Lower leg skin (tissue), 4 donors: ENCODE data around the gene ZFAND3. TPM values are rescaled to one million over a fixed set of nuclear protein-coding genes. Genes with fewer than 3 reads are reported as not detected.

Source experiments
- DNase-seq, 2 donors: peaks; one replicate each; pipeline ENCODE4 v3.0.0-alpha.2; 2019; ENCODE audit warnings: low spot score in 2 of 2
- H3K4me3 ChIP-seq: fragments of 200-600 bp; sonication (generic); 2 replicates; pipeline ENCODE4 v1.5.1; 2017; ENCODE audit warnings: mild to moderate bottlenecking, low read depth; ENCODE audit not compliant: poor library complexity, severe bottlenecking
- CTCF ChIP-seq, 3 donors: fragments of 450-650 bp; IDR thresholded peaks; one replicate each; pipeline ENCODE4 v1.5.1; 2016; ENCODE audit warnings: antibody characterized with exemption in 3 of 3, mild to moderate bottlenecking in 3 of 3, moderate library complexity in 2 of 3
- POLR2A ChIP-seq, 2 donors: fragments of 450-650 bp; IDR thresholded peaks; one replicate each; pipeline ENCODE4 v1.6.1; 2016 to 2017; ENCODE audit warnings: antibody characterized with exemption in 2 of 2, mild to moderate bottlenecking in 1 of 2, moderate library complexity in 1 of 2
- WGBS, 2 donors: methylation state at CpG; one replicate each; pipeline ENCODE4 v1.1.5; 2018; 5-methylcytosine and 5-hydroxymethylcytosine counted together
- intact Hi-C: fragments of 100-400 bp; cut with DNase I; formaldehyde crosslinking; loops from one replicate; pipeline ENCODE4 v1.15.0; 2023; ENCODE audit warnings: low total_unique reads
- total RNA-seq, 4 donors: library from RNA; depleted of rRNA; stranded (reverse); fragments of >200 nt; gene quantifications; one replicate each; pipeline ENCODE4 v1.1.0, GENCODE V29; 2016

The ZFAND3 gene
- total RNA-seq, 4 donors from 2014 or later, result 26.3 to 40.8 (median 30.3) TPM

GRCh38 chr6:37920667-37921066, 101.1 kb downstream of the ZFAND3 start:
- TF ChIP-seq POLR2A (IDR thresholded peaks at IDR 0.05) (no peak), CTCF (IDR thresholded peaks at IDR 0.05) (no peak)
- DNase-seq, result no peak
- WGBS, 2 donors, result 58 to 63% methylated on average over 2 of the region's 2 CpGs
- no peak overlapping the region for H3K4me3 ChIP-seq
- intact Hi-C loops, result no loop called here

GRCh38 chr6:37922563-37922962, 103.0 kb downstream of the ZFAND3 start:
- intact Hi-C loops, result no loop called here
- DNase-seq, result no peak
- TF ChIP-seq CTCF (IDR thresholded peaks at IDR 0.05) (no peak), POLR2A (IDR thresholded peaks at IDR 0.05) (no peak)
- WGBS, 2 donors, result 92% methylated on average over 1 of the region's 1 CpG
- H3K4me3 ChIP-seq, result no peak overlapping the region

- intact Hi-C loops, result no loop called here
- no peak for TF ChIP-seq CTCF (IDR thresholded peaks at IDR 0.05)
- TF ChIP-seq POLR2A (IDR thresholded peaks at IDR 0.05), result no peak
- no peak for DNase-seq
- no peak overlapping the region for H3K4me3 ChIP-seq
Measured at GRCh38 chr6:37923514-37923913, 104.0 kb downstream of the ZFAND3 start.

GRCh38 chr6:37926661-37927060, 107.1 kb downstream of the ZFAND3 start:
- DNase-seq, result no peak
- no peak for TF ChIP-seq POLR2A (IDR thresholded peaks at IDR 0.05)
- no peak for TF ChIP-seq CTCF (IDR thresholded peaks at IDR 0.05)
- 88 to 89% methylated on average over 4 of the region's 4 CpGs for WGBS, 2 donors
- H3K4me3 ChIP-seq, result no peak overlapping the region
- intact Hi-C loops, result no loop called here

- 91 to 93% methylated on average over 4 of the region's 4 CpGs for WGBS, 2 donors
- no peak for DNase-seq
- no peak overlapping the region for H3K4me3 ChIP-seq
- intact Hi-C loops, result no loop called here
- TF ChIP-seq POLR2A (IDR thresholded peaks at IDR 0.05) (no peak), CTCF (IDR thresholded peaks at IDR 0.05) (no peak)
Measured at GRCh38 chr6:37928217-37928616, 108.7 kb downstream of the ZFAND3 start.

GRCh38 chr6:37930288-37930971, 110.9 kb downstream of the ZFAND3 start:
- no peak for DNase-seq
- WGBS, 2 donors, result 94 to 95% methylated on average over 4 of the region's 4 CpGs
- no peak overlapping the region for H3K4me3 ChIP-seq
- intact Hi-C loops, result no loop called here
- TF ChIP-seq POLR2A (IDR thresholded peaks at IDR 0.05) (no peak), CTCF (IDR thresholded peaks at IDR 0.05) (no peak)
